GM21423 (cell line): ENCODE data around the gene PTPRN2.

ENCODE experiments used
- ATAC-seq: cut with Tn5 transposase; IDR thresholded peaks from one replicate; pipeline ENCODE4 v1.9.1; 2021; ENCODE audit warnings: mild to moderate bottlenecking, moderate library complexity; ENCODE audit not compliant: unreplicated experiment

The PTPRN2 gene

GRCh38 chr7:158133515-158134271 lies 453.9 kb downstream of the PTPRN2 start:
- ATAC-seq, result no peak

- no peak for ATAC-seq
These were observed 454.6 kb downstream of the PTPRN2 start for GRCh38 chr7:158133057-158133456.

- ATAC-seq, result no peak
These were observed 457.6 kb downstream of the PTPRN2 start for GRCh38 chr7:158130023-158130409.

- ATAC-seq, result no peak
These were observed 458.3 kb downstream of the PTPRN2 start for GRCh38 chr7:158129037-158130022.

- ATAC-seq, result no peak
These were observed 459.1 kb downstream of the PTPRN2 start for GRCh38 chr7:158128572-158128971.

- ATAC-seq, result no peak
These were observed 460.4 kb downstream of the PTPRN2 start for GRCh38 chr7:158127241-158127640.

GRCh38 chr7:158126661-158127060 lies 461.0 kb downstream of the PTPRN2 start:
- no peak for ATAC-seq

GRCh38 chr7:158125721-158126120 lies 461.9 kb downstream of the PTPRN2 start:
- no peak for ATAC-seq

GRCh38 chr7:158125091-158125490 lies 462.5 kb downstream of the PTPRN2 start:
- no peak for ATAC-seq

GRCh38 chr7:158124671-158125079 lies 462.9 kb downstream of the PTPRN2 start:
- no peak for ATAC-seq

- ATAC-seq, result no peak
These were observed 463.9 kb downstream of the PTPRN2 start for GRCh38 chr7:158123753-158124152.

GRCh38 chr7:158123214-158123613 lies 464.4 kb downstream of the PTPRN2 start:
- ATAC-seq, result no peak

- no peak for ATAC-seq
These were observed 466.1 kb downstream of the PTPRN2 start for GRCh38 chr7:158121441-158122045.

GRCh38 chr7:158120716-158121115 lies 466.9 kb downstream of the PTPRN2 start:
- no peak for ATAC-seq

GRCh38 chr7:158120316-158120715 lies 467.3 kb downstream of the PTPRN2 start:
- ATAC-seq, result no peak

GRCh38 chr7:158117341-158118222 lies 470.0 kb downstream of the PTPRN2 start:
- ATAC-seq, result no peak

- ATAC-seq, result no peak
These were observed 471.4 kb downstream of the PTPRN2 start for GRCh38 chr7:158116235-158116634.

GRCh38 chr7:158114056-158114850 lies 473.4 kb downstream of the PTPRN2 start:
- no peak for ATAC-seq

GRCh38 chr7:158113321-158114025 lies 474.1 kb downstream of the PTPRN2 start:
- no peak for ATAC-seq
